ENCODE data around the gene TAF4. TPM values are rescaled to one million over a fixed set of nuclear protein-coding genes. Genes with fewer than 3 reads are reported as not detected.

The TAF4 gene
- total and polyA plus RNA-seq, 4 experiments from 2014 or later, result 0.54 to 33.1 (median 17.5) TPM

DNA sequence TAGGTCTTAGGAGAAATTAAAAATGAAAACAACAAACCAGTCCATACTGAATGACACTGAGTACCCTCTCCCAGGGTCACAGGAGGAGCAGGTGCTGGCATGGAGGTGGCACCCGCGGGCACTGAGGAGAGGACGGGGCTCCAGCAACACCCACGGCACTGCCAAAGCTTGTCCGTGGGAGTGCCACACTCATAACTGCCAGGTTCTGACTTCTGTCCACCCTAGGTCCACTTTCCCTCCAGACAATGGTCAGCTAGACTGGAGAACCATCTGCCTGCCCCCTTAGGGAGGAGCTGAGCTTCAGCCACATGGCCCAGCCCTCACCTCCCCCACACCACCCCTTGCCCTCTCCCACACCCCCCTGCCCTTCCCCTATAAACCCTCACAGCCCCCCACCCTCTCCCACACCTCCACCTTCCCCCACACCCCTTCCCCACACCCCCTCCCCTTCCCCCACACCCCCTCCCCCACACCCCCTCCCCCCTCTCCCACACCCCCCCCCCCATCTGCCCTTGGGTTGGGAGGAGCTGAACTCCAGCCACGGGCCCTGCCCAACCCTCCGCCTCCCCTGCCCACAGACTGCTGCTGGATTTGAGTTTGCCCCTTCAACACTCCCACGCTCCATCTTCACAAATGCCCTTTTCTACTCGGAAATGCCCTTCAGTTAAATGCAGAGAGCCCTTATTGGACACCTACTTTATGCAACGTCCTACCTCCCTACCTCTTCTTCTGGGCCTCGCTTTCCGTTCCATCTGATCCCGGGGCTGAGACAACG is 129.6 kb downstream of the TAF4 start:
- no peaks in the 10 kb centered on the region for H3K9me3 ChIP-seq (ENCODE audit: control insufficient read depth in 1 of 2, low read length in 2 of 2)
- ChIA-PET CTCF (ENCODE audit: partially characterized antibody) (no interaction called here), POLR2A (ENCODE audit: partially characterized antibody) (no interaction called here)
- H3K27me3 ChIP-seq (ENCODE audit: insufficient read depth, low read length), result no peaks in the 10 kb centered on the region
- intact Hi-C loops (cut with micrococcal nuclease), result no loop called here
- no peaks in the 10 kb centered on the region for H3K4me1 ChIP-seq (ENCODE audit: insufficient read depth, low read length)
- Mint-ChIP-seq H3K36me3 (no peaks in the 10 kb centered on the region), H3K4me3 (no peak overlapping the region), H3K27me3 (peaks cover 4 to 14% of the 10 kb centered on the region in 2 donors), H3K4me1 (peaks cover 0 to 2% (median 0%) of the 10 kb centered on the region in 4 donors), H3K27ac (no peak overlapping the region), H3K9me3 (no peaks in the 10 kb centered on the region)
- H3K4me3 ChIP-seq (ENCODE audit: low read length in 2 of 2), result no peak overlapping the region
- no peaks in the 10 kb centered on the region for H3K36me3 ChIP-seq (ENCODE audit: insufficient read depth, low read length)
- no peak for DNase-seq
- no peak overlapping the region for H3K27ac ChIP-seq (ENCODE audit: low read depth, low read length)

DNA sequence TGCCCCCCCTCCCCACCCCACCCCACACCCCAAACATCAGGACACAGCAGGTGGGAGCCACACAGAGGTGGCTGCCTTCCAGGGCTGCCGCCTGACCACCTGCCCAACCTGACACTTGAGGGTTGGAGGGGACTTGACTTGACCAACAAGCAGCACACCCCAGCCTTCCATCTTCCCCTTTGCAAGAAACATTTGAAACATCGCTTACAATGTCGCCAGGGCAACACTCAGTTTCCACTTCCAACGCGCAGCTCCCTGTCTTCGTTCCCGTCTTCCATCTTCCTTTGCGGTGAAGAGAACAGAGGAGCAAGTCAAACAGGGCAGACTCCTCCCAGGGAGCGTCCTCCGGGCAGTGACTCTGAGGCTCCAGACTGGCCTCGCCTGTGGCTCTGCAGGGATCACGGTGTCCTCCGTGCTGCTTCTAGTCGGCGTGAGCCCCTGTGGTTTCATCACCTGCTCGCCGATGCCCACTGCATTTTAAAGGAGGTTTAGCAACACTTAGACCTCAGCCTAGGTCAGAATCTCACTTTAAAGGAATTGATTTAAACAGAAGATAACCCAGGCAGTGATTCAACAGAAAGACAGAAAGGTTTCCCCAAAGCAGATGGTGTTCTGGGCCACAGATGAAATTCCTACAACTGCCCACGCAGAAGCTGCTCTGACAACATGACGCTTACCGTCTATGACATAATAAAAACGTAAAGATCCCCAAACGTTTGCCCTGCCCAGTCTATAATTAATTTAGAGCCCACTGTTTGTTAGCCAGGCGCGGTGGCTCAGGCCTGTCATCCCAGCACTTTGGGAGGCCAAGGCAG is 130.8 kb downstream of the TAF4 start:
- DNase-seq, result no peak
- Mint-ChIP-seq H3K27ac (no peak overlapping the region), H3K4me1 (peaks cover 0 to 2% (median 0%) of the 10 kb centered on the region in 4 donors), H3K36me3 (no peaks in the 10 kb centered on the region), H3K4me3 (no peak overlapping the region), H3K27me3 (peaks cover 4 to 14% of the 10 kb centered on the region in 2 donors), H3K9me3 (no peaks in the 10 kb centered on the region)
- ChIA-PET POLR2A (ENCODE audit: partially characterized antibody) (no interaction called here), CTCF (ENCODE audit: partially characterized antibody) (no interaction called here)
- Histone ChIP-seq H3K4me1 (ENCODE audit: insufficient read depth, low read length) (no peaks in the 10 kb centered on the region), H3K4me3 (ENCODE audit: low read length in 2 of 2) (no peak overlapping the region), H3K36me3 (ENCODE audit: insufficient read depth, low read length) (no peaks in the 10 kb centered on the region), H3K27me3 (ENCODE audit: insufficient read depth, low read length) (no peaks in the 10 kb centered on the region), H3K27ac (ENCODE audit: low read depth, low read length) (no peak overlapping the region), H3K9me3 (ENCODE audit: control insufficient read depth in 1 of 2, low read length in 2 of 2) (no peaks in the 10 kb centered on the region)
- intact Hi-C loops (cut with micrococcal nuclease), result no loop called here

DNA sequence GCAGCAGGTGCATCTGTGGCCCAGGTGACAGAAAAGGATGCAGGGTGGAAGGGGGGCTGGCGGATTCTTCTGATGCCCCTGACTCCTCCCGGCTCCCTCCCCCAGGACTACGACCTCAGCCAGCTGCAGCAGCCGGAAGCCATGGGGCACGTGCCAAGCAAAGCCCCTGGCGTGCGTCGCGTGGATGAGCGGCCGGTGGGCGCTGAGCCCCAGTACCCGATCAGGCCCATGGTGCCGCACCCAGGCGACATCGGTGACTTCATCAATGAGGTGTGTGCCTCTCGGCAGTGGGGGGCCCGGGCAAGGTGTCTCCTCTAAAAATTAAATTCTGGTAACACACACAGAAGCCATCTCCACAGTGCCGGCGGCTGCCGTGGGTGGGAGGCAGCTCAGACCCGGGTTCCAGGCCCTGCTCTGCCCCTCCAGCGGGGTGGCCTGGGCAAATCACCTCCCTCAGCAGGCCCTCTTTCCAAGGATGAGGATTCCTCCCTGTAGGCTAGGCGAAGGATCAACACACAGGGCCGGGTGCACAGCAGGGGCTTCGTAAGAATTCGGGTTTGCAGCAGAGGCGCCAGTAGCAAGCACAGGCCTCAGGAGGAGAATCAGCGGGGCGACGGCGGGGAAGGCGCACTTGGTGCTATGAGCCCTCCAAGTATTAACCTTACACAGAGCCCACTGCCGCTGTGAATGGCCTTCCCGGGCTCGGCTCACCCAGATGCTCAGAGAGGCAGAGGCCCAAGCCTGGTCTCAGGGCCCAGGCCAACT is 131.5 kb downstream of the TAF4 start:
- intact Hi-C loops (cut with micrococcal nuclease), result no loop called here
- ChIA-PET CTCF (ENCODE audit: partially characterized antibody) (no interaction called here), POLR2A (ENCODE audit: partially characterized antibody) (no interaction called here)
- Histone ChIP-seq H3K36me3 (ENCODE audit: insufficient read depth, low read length) (no peaks in the 10 kb centered on the region), H3K9me3 (ENCODE audit: control insufficient read depth in 1 of 2, low read length in 2 of 2) (no peaks in the 10 kb centered on the region), H3K27ac (ENCODE audit: low read depth, low read length) (no peak overlapping the region), H3K27me3 (ENCODE audit: insufficient read depth, low read length) (no peaks in the 10 kb centered on the region), H3K4me1 (ENCODE audit: insufficient read depth, low read length) (no peaks in the 10 kb centered on the region), H3K4me3 (ENCODE audit: low read length in 2 of 2) (no peak overlapping the region)
- no peak for DNase-seq
- Mint-ChIP-seq H3K36me3 (no peaks in the 10 kb centered on the region), H3K27ac (no peak overlapping the region), H3K4me1 (peaks cover 0 to 2% (median 0%) of the 10 kb centered on the region in 4 donors), H3K4me3 (no peak overlapping the region), H3K9me3 (no peaks in the 10 kb centered on the region), H3K27me3 (peaks cover 4 to 9% of the 10 kb centered on the region in 2 donors)

DNA sequence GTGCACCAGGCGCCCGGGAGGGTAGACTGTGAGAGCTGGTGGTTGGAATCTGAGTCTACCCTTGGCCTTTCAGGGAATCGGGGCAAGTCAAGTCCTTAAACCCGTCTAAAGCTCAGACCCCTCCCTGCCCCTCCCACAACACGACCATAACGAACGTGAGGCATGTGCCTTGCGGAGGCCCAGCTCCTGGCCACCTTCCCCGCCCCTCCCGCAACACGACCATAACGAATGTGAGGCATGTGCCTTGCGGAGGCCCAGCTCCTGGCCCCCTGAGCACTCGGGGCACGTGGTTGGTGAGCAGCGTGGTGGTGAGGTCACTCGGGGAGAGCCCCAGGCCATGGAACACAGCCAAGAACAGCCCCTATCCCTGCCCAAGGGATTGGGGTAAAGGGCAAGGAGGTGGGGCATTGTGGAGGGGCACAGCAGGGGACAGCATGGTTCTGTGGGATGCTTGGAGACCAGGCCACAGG is 132.2 kb downstream of the TAF4 start:
- Mint-ChIP-seq H3K27me3 (peaks cover 4 to 9% of the 10 kb centered on the region in 2 donors), H3K4me1 (peaks cover 0 to 2% (median 0%) of the 10 kb centered on the region in 4 donors), H3K9me3 (no peaks in the 10 kb centered on the region), H3K27ac (no peak overlapping the region), H3K36me3 (no peaks in the 10 kb centered on the region), H3K4me3 (no peak overlapping the region)
- POLR2A ChIA-PET (ENCODE audit: partially characterized antibody), result no interaction called here
- no peak for DNase-seq
- no peak overlapping the region for H3K4me3 ChIP-seq (ENCODE audit: low read length in 2 of 2)
- H3K27ac ChIP-seq (ENCODE audit: low read depth, low read length), result no peak overlapping the region
- H3K36me3 ChIP-seq (ENCODE audit: insufficient read depth, low read length), result no peaks in the 10 kb centered on the region
- H3K9me3 ChIP-seq (ENCODE audit: control insufficient read depth in 1 of 2, low read length in 2 of 2), result no peaks in the 10 kb centered on the region
- H3K27me3 ChIP-seq (ENCODE audit: insufficient read depth, low read length), result no peaks in the 10 kb centered on the region
- CTCF ChIA-PET (ENCODE audit: partially characterized antibody), result no interaction called here
- intact Hi-C loops (cut with micrococcal nuclease), result no loop called here
- no peaks in the 10 kb centered on the region for H3K4me1 ChIP-seq (ENCODE audit: insufficient read depth, low read length)

DNA sequence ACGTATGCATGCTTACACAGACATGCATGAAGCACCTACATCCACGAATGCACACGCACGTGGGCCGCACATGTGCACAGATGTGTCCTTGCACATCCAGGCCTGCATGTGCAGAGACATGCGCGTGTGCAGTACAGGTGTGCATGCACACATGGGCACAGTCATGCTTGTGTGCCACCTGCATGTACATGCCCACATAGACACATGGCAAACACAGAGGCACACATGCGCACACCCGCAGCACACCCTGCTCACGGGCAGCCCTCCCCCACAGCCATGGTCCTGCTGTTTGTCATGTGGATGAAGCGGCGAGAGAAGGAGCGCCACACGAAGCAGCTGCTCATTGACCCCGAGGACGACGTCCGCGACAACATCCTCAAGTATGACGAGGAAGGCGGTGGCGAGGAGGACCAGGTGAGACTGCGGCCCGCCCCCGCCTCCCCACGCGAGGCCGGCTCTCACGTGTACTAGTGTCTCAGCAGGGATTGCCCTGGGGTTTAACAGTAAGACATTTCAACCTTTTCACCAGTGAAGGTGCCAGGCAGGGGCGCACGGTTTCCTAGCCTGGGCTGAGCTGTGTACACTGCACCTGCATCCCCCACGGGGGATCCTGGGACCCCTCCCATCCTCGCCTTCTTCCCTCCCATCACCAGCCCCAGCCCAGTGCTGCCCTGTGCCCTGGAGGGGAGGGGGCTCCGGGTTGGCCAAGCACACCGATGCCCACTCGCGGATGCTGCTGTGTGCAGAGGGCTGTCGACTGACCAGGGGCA is 132.8 kb downstream of the TAF4 start:
- CTCF ChIA-PET (ENCODE audit: partially characterized antibody), result no interaction called here
- Histone ChIP-seq H3K9me3 (ENCODE audit: control insufficient read depth in 1 of 2, low read length in 2 of 2) (no peaks in the 10 kb centered on the region), H3K4me1 (ENCODE audit: insufficient read depth, low read length) (no peaks in the 10 kb centered on the region), H3K27me3 (ENCODE audit: insufficient read depth, low read length) (no peaks in the 10 kb centered on the region), H3K27ac (ENCODE audit: low read depth, low read length) (no peak overlapping the region), H3K36me3 (ENCODE audit: insufficient read depth, low read length) (no peaks in the 10 kb centered on the region), H3K4me3 (ENCODE audit: low read length in 2 of 2) (no peak overlapping the region)
- Mint-ChIP-seq H3K4me1 (peaks cover 0 to 2% (median 0%) of the 10 kb centered on the region in 4 donors), H3K27ac (no peak overlapping the region), H3K27me3 (peaks cover 4 to 9% of the 10 kb centered on the region in 2 donors), H3K4me3 (no peak overlapping the region), H3K36me3 (no peaks in the 10 kb centered on the region), H3K9me3 (no peaks in the 10 kb centered on the region)
- POLR2A ChIA-PET (ENCODE audit: partially characterized antibody), result no interaction called here
- intact Hi-C loops (cut with micrococcal nuclease), result no loop called here
- DNase-seq, result no peak

DNA sequence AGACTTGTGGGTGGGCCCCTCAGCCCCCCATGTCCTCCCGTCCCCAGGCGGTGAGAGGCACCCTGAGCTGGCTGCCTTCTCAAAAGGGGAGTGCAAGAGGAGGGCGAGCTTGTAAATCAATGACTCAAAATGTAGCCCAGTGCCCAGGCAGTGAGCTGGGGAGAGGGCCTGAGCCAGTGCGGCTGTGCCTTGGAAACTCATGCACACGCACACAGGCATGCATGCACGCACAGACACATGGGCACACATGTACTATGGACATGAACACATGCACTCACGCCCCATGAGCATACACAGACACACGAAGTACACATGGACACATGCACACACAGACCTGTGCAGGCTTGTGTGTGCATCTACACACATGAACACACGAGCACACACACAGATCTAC is 133.5 kb downstream of the TAF4 start:
- Histone ChIP-seq H3K9me3 (ENCODE audit: control insufficient read depth in 1 of 2, low read length in 2 of 2) (no peaks in the 10 kb centered on the region), H3K36me3 (ENCODE audit: insufficient read depth, low read length) (no peaks in the 10 kb centered on the region), H3K27me3 (ENCODE audit: insufficient read depth, low read length) (no peaks in the 10 kb centered on the region), H3K27ac (ENCODE audit: low read depth, low read length) (no peak overlapping the region), H3K4me3 (ENCODE audit: low read length in 2 of 2) (no peak overlapping the region), H3K4me1 (ENCODE audit: insufficient read depth, low read length) (no peaks in the 10 kb centered on the region)
- Mint-ChIP-seq H3K4me1 (peaks cover 0 to 2% (median 0%) of the 10 kb centered on the region in 4 donors), H3K36me3 (no peaks in the 10 kb centered on the region), H3K4me3 (no peak overlapping the region), H3K9me3 (no peaks in the 10 kb centered on the region), H3K27ac (no peak overlapping the region), H3K27me3 (peaks cover 4 to 9% of the 10 kb centered on the region in 2 donors)
- DNase-seq, result no peak
- POLR2A ChIA-PET (ENCODE audit: partially characterized antibody), result no interaction called here
- CTCF ChIA-PET (ENCODE audit: partially characterized antibody), result no interaction called here
- intact Hi-C loops (cut with micrococcal nuclease), result no loop called here
